ENCODE measurements around the gene FLRT1.
A peak's percentile ranks its signal among the peaks of the same experiment; 100 is the strongest.

FLRT1 gene

DNA sequence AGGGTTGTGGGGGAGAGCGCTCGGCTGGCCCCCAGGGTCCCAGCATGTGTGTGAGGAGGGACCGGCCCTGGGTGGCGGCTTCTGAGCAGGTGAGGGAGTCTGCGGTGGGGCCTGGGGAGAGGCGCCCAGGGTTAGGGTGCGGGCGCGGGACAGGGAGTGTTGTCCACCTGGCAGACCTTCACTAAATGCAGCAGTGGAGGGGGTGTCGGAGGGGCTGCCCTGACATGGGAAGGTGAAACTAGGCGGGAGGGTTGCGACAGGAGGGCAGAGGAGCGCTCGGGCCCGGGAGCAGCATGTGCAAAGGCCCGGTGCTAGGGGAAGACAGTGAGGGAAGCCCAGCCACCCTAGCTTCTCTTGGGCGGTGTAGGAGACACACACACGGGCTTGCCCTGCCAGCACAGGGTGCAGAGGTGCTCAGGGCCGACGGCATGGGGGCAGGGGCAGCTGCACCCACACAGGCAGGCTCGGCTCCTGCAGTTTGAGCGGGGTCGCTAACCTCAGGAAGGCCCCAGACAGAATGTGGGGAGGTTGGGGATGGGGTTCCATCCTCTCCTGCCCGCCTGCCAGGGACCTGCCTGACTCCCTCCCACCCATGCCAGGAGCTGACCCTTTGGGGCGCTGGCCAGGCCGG lies 27.3 kb upstream of the FLRT1 start:
- H4K8ac ChIP-seq (ENCODE audit: low read depth, low read length) = no peak overlapping the region
- peak overlapping the region; percentile 42 for H3K9ac ChIP-seq (ENCODE audit: low read length)
- H3K4ac ChIP-seq (ENCODE audit: low read depth, low read length) = no peak overlapping the region
- no peaks in the 10 kb centered on the region for H3K36me3 ChIP-seq (ENCODE audit: control insufficient read depth, insufficient read depth, low read length)
- no peak overlapping the region for H3K27ac ChIP-seq (ENCODE audit: low read depth, low read length)
- H2BK15ac ChIP-seq (replicated peaks; ENCODE audit: low read depth) = no peak overlapping the region
- no peak overlapping the region for H2BK120ac ChIP-seq (ENCODE audit: low read depth, low read length)
- H3K18ac ChIP-seq (ENCODE audit: low read length) = no peak overlapping the region
- H3K27me3 ChIP-seq (ENCODE audit: insufficient read depth, low read length, poor library complexity) = peaks cover 15% of the 10 kb centered on the region
- H3K79me2 ChIP-seq (ENCODE audit: control insufficient read depth, insufficient read depth, low read length) = no peaks in the 10 kb centered on the region
- no peak overlapping the region for H2BK5ac ChIP-seq (ENCODE audit: low read length)
- no CpG with 5 or more reads among the region's 26 CpGs for WGBS (ENCODE audit: extremely low coverage, insufficient coverage, low lambda C conversion rate)
- no peaks in the 10 kb centered on the region for H3K4me1 ChIP-seq (ENCODE audit: control insufficient read depth, low read depth, low read length)
- H2AK5ac ChIP-seq (ENCODE audit: low read length) = no peak overlapping the region
- H3K79me1 ChIP-seq (ENCODE audit: low read length) = no peaks in the 10 kb centered on the region
- H3K56ac ChIP-seq (ENCODE audit: low read length) = peak overlapping the region; percentile 34
- no peak overlapping the region for H3K4me2 ChIP-seq (ENCODE audit: low read length)
- no peak overlapping the region for H4K5ac ChIP-seq (ENCODE audit: low read length)
- H3K23ac ChIP-seq (ENCODE audit: low read length) = no peak overlapping the region
- no peak overlapping the region for H3K4me3 ChIP-seq (ENCODE audit: low read length)
- DNase-seq = no peak

DNA sequence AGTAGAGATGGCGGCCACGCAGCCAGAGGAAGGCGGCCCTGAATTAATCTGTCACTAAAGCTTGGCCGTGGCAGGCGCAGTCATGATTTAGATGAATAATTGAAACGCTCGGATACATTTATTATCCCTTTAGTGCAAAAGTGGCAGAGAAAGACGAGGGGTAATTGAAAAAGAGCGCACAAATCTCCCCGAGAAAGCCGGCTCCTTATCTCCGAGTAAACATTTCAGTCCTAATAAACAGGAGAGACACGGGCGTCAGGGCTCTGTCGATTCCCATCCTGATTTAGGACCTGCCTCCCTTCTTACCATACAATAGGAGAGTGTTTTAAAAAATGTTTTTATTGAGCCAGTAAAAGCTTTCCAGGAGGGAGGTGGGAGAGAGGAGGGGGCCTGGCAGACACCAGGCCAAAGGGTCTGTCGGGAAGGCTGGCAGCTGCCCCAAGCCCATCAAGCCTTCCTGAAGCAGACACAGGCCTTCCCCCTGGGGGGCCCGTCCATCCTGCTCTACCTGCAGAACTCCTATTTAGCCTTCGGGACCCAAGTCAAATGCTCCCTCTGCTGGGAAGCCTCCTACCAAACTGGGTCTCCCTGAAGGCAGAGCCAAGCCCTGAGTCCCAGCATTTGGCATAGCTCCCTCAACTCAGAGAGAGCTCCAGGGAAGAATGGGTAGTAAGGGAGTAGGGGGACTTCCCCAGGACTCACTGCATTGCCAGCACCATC lies 26.7 kb upstream of the FLRT1 start:
- H2BK15ac ChIP-seq (replicated peaks; ENCODE audit: low read depth) = no peak overlapping the region
- H3K4ac ChIP-seq (ENCODE audit: low read depth, low read length) = no peak overlapping the region
- no peak overlapping the region for H3K9ac ChIP-seq (ENCODE audit: low read length)
- no peaks in the 10 kb centered on the region for H3K79me1 ChIP-seq (ENCODE audit: low read length)
- H2BK5ac ChIP-seq (ENCODE audit: low read length) = no peak overlapping the region
- no peak overlapping the region for H3K23ac ChIP-seq (ENCODE audit: low read length)
- WGBS (ENCODE audit: extremely low coverage, insufficient coverage, low lambda C conversion rate) = no CpG with 5 or more reads among the region's 18 CpGs
- no peak overlapping the region for H2BK120ac ChIP-seq (ENCODE audit: low read depth, low read length)
- H3K79me2 ChIP-seq (ENCODE audit: control insufficient read depth, insufficient read depth, low read length) = no peaks in the 10 kb centered on the region
- no peak overlapping the region for H4K5ac ChIP-seq (ENCODE audit: low read length)
- no peaks in the 10 kb centered on the region for H3K4me1 ChIP-seq (ENCODE audit: control insufficient read depth, low read depth, low read length)
- no peak overlapping the region for H3K4me3 ChIP-seq (ENCODE audit: low read length)
- no peak overlapping the region for H3K18ac ChIP-seq (ENCODE audit: low read length)
- DNase-seq = peak; percentile 49
- no peak overlapping the region for H2AK5ac ChIP-seq (ENCODE audit: low read length)
- no peaks in the 10 kb centered on the region for H3K36me3 ChIP-seq (ENCODE audit: control insufficient read depth, insufficient read depth, low read length)
- H3K27ac ChIP-seq (ENCODE audit: low read depth, low read length) = no peak overlapping the region
- H3K56ac ChIP-seq (ENCODE audit: low read length) = no peak overlapping the region
- no peak overlapping the region for H3K4me2 ChIP-seq (ENCODE audit: low read length)
- H3K27me3 ChIP-seq (ENCODE audit: insufficient read depth, low read length, poor library complexity) = peaks cover 15% of the 10 kb centered on the region
- no peak overlapping the region for H4K8ac ChIP-seq (ENCODE audit: low read depth, low read length)

GRCh38 chr11:64009710-64010109 lies 26.0 kb upstream of the FLRT1 start:
- Histone ChIP-seq H3K27ac (ENCODE audit: low read depth, low read length) (no peak overlapping the region), H3K27me3 (ENCODE audit: insufficient read depth, low read length, poor library complexity) (peaks cover 15% of the 10 kb centered on the region), H2BK120ac (ENCODE audit: low read depth, low read length) (no peak overlapping the region), H4K5ac (ENCODE audit: low read length) (no peak overlapping the region), H3K18ac (ENCODE audit: low read length) (no peak overlapping the region), H2BK15ac (replicated peaks; ENCODE audit: low read depth) (no peak overlapping the region), H3K4me3 (ENCODE audit: low read length) (no peak overlapping the region), H4K8ac (ENCODE audit: low read depth, low read length) (no peak overlapping the region), H2BK5ac (ENCODE audit: low read length) (no peak overlapping the region), H3K23ac (ENCODE audit: low read length) (no peak overlapping the region), H3K79me1 (ENCODE audit: low read length) (no peaks in the 10 kb centered on the region), H3K36me3 (ENCODE audit: control insufficient read depth, insufficient read depth, low read length) (no peaks in the 10 kb centered on the region), H3K4me1 (ENCODE audit: control insufficient read depth, low read depth, low read length) (no peaks in the 10 kb centered on the region), H3K56ac (ENCODE audit: low read length) (no peak overlapping the region), H3K9ac (ENCODE audit: low read length) (no peak overlapping the region), H3K4ac (ENCODE audit: low read depth, low read length) (no peak overlapping the region), H2AK5ac (ENCODE audit: low read length) (no peak overlapping the region), H3K79me2 (ENCODE audit: control insufficient read depth, insufficient read depth, low read length) (no peaks in the 10 kb centered on the region), H3K4me2 (ENCODE audit: low read length) (no peak overlapping the region)
- no peak for DNase-seq
- WGBS (ENCODE audit: extremely low coverage, insufficient coverage, low lambda C conversion rate) = no CpG with 5 or more reads among the region's 8 CpGs

GRCh38 chr11:64010783-64011182 lies 24.9 kb upstream of the FLRT1 start:
- Histone ChIP-seq H2BK15ac (replicated peaks; ENCODE audit: low read depth) (no peak overlapping the region), H4K5ac (ENCODE audit: low read length) (no peak overlapping the region), H2AK5ac (ENCODE audit: low read length) (no peak overlapping the region), H3K23ac (ENCODE audit: low read length) (no peak overlapping the region), H3K56ac (ENCODE audit: low read length) (no peak overlapping the region), H3K4me3 (ENCODE audit: low read length) (no peak overlapping the region), H2BK5ac (ENCODE audit: low read length) (no peak overlapping the region), H4K8ac (ENCODE audit: low read depth, low read length) (no peak overlapping the region), H3K4ac (ENCODE audit: low read depth, low read length) (no peak overlapping the region), H2BK120ac (ENCODE audit: low read depth, low read length) (no peak overlapping the region), H3K79me2 (ENCODE audit: control insufficient read depth, insufficient read depth, low read length) (no peaks in the 10 kb centered on the region), H3K9ac (ENCODE audit: low read length) (no peak overlapping the region), H3K27me3 (ENCODE audit: insufficient read depth, low read length, poor library complexity) (peaks cover 15% of the 10 kb centered on the region), H3K27ac (ENCODE audit: low read depth, low read length) (no peak overlapping the region), H3K36me3 (ENCODE audit: control insufficient read depth, insufficient read depth, low read length) (no peaks in the 10 kb centered on the region), H3K4me2 (ENCODE audit: low read length) (no peak overlapping the region), H3K4me1 (ENCODE audit: control insufficient read depth, low read depth, low read length) (no peaks in the 10 kb centered on the region), H3K79me1 (ENCODE audit: low read length) (no peaks in the 10 kb centered on the region), H3K18ac (ENCODE audit: low read length) (no peak overlapping the region)
- DNase-seq = no peak
- WGBS (ENCODE audit: extremely low coverage, insufficient coverage, low lambda C conversion rate) = no CpG with 5 or more reads among the region's 2 CpGs

GRCh38 chr11:64011371-64011770 lies 24.4 kb upstream of the FLRT1 start:
- no peak overlapping the region for H3K4me2 ChIP-seq (ENCODE audit: low read length)
- no peak overlapping the region for H2BK120ac ChIP-seq (ENCODE audit: low read depth, low read length)
- no peak overlapping the region for H3K56ac ChIP-seq (ENCODE audit: low read length)
- H3K36me3 ChIP-seq (ENCODE audit: control insufficient read depth, insufficient read depth, low read length) = no peaks in the 10 kb centered on the region
- no peak overlapping the region for H2BK5ac ChIP-seq (ENCODE audit: low read length)
- H3K27ac ChIP-seq (ENCODE audit: low read depth, low read length) = no peak overlapping the region
- no peak for DNase-seq
- no peak overlapping the region for H3K9ac ChIP-seq (ENCODE audit: low read length)
- no peak overlapping the region for H3K4me3 ChIP-seq (ENCODE audit: low read length)
- H4K8ac ChIP-seq (ENCODE audit: low read depth, low read length) = no peak overlapping the region
- no CpG with 5 or more reads among the region's 8 CpGs for WGBS (ENCODE audit: extremely low coverage, insufficient coverage, low lambda C conversion rate)
- H3K4ac ChIP-seq (ENCODE audit: low read depth, low read length) = no peak overlapping the region
- no peak overlapping the region for H3K23ac ChIP-seq (ENCODE audit: low read length)
- H2BK15ac ChIP-seq (replicated peaks; ENCODE audit: low read depth) = no peak overlapping the region
- no peaks in the 10 kb centered on the region for H3K79me2 ChIP-seq (ENCODE audit: control insufficient read depth, insufficient read depth, low read length)
- H3K27me3 ChIP-seq (ENCODE audit: insufficient read depth, low read length, poor library complexity) = peaks cover 9% of the 10 kb centered on the region
- no peaks in the 10 kb centered on the region for H3K79me1 ChIP-seq (ENCODE audit: low read length)
- H3K4me1 ChIP-seq (ENCODE audit: control insufficient read depth, low read depth, low read length) = no peaks in the 10 kb centered on the region
- H4K5ac ChIP-seq (ENCODE audit: low read length) = no peak overlapping the region
- H3K18ac ChIP-seq (ENCODE audit: low read length) = no peak overlapping the region
- H2AK5ac ChIP-seq (ENCODE audit: low read length) = no peak overlapping the region
